Thyroid gland (tissue), 4 donors: ENCODE data around the gene CHRNG.

ENCODE experiments used
- POLR2A ChIP-seq, 2 donors: fragments of 450-650 bp; IDR thresholded peaks; one replicate each; pipeline ENCODE4 v1.6.1; 2017; ENCODE audit warnings: antibody characterized with exemption in 2 of 2, mild to moderate bottlenecking in 2 of 2, moderate library complexity in 1 of 2
- TF ChIP-seq, protein P1 (sequence below), 6 experiments: fragments of 200-600 bp in 3 of 6; fragments of 450-650 bp in 3 of 6; sonication (generic) in 3 of 6; IDR thresholded peaks; one replicate each; pipeline ENCODE4 v1.5.1; 2016 to 2019; ENCODE audit warnings: antibody characterized with exemption in 6 of 6, mild to moderate bottlenecking in 2 of 6, inconsistent platforms in 1 of 6, moderate library complexity in 1 of 6

DNA sequence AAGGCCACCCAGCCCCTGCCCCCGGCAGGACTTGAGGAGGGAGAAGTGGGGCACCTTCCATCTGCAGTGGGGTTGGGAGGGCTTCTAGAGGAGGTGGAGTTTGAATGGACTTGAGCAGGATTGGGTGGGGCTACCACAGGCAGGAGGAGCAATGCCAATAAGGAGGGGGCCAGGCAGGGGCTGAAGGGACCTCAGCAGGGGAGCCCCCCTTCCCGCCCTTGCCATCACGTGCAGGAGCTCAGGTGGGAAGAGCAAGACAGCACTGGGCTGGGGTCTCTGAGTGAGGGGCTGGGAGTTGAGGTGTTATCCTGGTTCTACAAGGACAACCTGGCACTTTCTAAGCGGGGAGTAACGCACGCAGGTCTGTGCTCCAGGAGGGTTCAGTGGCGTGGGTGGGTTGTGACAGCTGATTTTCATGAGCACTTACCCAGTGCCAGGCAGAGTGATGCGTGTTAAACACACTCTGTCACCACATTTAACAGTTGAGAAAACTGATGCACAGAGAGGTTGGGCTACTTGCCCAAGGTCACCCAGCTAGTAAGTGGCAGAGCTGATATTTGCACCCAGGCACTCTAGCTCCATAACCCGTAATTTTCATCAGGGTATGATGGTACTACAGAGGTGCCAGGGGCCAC is 8.7 kb upstream of the CHRNG start:
- no peak for TF ChIP-seq POLR2A (IDR thresholded peaks at IDR 0.05)
- TF ChIP-seq, protein P1, sequence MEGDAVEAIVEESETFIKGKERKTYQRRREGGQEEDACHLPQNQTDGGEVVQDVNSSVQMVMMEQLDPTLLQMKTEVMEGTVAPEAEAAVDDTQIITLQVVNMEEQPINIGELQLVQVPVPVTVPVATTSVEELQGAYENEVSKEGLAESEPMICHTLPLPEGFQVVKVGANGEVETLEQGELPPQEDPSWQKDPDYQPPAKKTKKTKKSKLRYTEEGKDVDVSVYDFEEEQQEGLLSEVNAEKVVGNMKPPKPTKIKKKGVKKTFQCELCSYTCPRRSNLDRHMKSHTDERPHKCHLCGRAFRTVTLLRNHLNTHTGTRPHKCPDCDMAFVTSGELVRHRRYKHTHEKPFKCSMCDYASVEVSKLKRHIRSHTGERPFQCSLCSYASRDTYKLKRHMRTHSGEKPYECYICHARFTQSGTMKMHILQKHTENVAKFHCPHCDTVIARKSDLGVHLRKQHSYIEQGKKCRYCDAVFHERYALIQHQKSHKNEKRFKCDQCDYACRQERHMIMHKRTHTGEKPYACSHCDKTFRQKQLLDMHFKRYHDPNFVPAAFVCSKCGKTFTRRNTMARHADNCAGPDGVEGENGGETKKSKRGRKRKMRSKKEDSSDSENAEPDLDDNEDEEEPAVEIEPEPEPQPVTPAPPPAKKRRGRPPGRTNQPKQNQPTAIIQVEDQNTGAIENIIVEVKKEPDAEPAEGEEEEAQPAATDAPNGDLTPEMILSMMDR (IDR thresholded peaks at IDR 0.05) = no peak
